ENCODE results near the gene FUT8. TPM values are rescaled to one million over a fixed set of nuclear protein-coding genes. Genes with fewer than 3 reads are reported as not detected.

The FUT8 gene
- total and polyA plus RNA-seq, 2 of the 8 experiments (the other 6 are each of a cell fraction or from before 2014, with no cell fraction given) = 10.5 to 25.1 TPM

GRCh38 chr14:65408113-65408512 lies 4.4 kb upstream of the FUT8 start (continued):
- TF ChIP-seq E2F6 (IDR thresholded peaks at IDR 0.05) = no peak
- TF ChIP-seq TCF12 (IDR thresholded peaks at IDR 0.05; ENCODE audit: low read depth, low read length) = no peak
- no peak for TF ChIP-seq TEAD4 (IDR thresholded peaks at IDR 0.05; ENCODE audit: low read depth, low read length)
- no peak for TF ChIP-seq CHD1 (IDR thresholded peaks at IDR 0.05; ENCODE audit: low read depth, low read length)
- no peak for TF ChIP-seq BCL11A (IDR thresholded peaks at IDR 0.05; ENCODE audit: low read depth in 2 of 2, low read length in 2 of 2)

Data from H1 (cell line).